ENCODE measurements around the gene VOPP1. TPM values are rescaled to one million over a fixed set of nuclear protein-coding genes. Genes with fewer than 3 reads are reported as not detected.

The VOPP1 gene
- total and polyA plus RNA-seq, 2 donors (not counting 3 experiments of a cell fraction or from before 2014, with no cell fraction given) = 85.6 to 154 TPM

DNA sequence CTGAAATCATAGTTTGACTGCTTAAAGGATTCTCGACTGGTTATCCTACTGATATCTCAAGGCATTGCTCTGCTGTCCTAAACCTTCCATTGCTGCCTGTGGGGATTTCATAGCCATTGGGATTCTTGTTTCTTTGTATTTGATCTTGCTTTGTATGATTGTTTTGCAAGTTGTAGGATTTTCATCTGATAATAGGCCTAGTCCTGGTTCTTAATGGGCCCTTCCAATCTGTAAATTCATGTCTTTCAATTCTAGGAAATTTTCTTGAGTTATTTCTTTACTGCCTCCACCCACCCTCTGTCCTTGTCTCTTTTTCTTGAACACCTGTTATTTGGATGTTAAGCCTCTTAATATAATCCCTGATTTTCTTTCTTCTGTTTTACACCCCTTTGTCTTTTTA, 134.9 kb downstream of the VOPP1 start:
- Histone ChIP-seq H3K4me3 (replicated peaks in 1 of 3; ENCODE audit: insufficient read depth in 1 of 3, low read depth in 1 of 3, low read length in 3 of 3) (no peak overlapping the region), H4K20me1 (replicated peaks; ENCODE audit: control insufficient read depth, extremely low read depth, insufficient read depth, low read length) (no peaks in the 10 kb centered on the region), H3K27me3 (ENCODE audit: control insufficient read depth in 2 of 2, insufficient read depth in 2 of 2, low read length in 2 of 2) (no peaks in the 10 kb centered on the region), H3K4me1 (ENCODE audit: control insufficient read depth, extremely low read depth, insufficient read depth, low read length) (peaks cover 7% of the 10 kb centered on the region), H3K9ac (replicated peaks; ENCODE audit: extremely low read depth, insufficient read depth, low read length) (no peak overlapping the region), H3K9me1 (replicated peaks; ENCODE audit: control insufficient read depth, extremely low read depth, insufficient read depth, low read length) (no peaks in the 10 kb centered on the region), H2AFZ (ENCODE audit: low read depth, low read length) (no peak overlapping the region), H3K4me2 (ENCODE audit: insufficient read depth, low read length) (no peak overlapping the region), H3K9me3 (replicated peaks; ENCODE audit: control insufficient read depth, insufficient read depth, low read length) (no peaks in the 10 kb centered on the region), H3K27ac (ENCODE audit: insufficient read depth, low read depth, low read length) (no peak overlapping the region), H3K79me2 (ENCODE audit: control insufficient read depth, insufficient read depth, low read length) (no peaks in the 10 kb centered on the region), H3K36me3 (ENCODE audit: control insufficient read depth in 2 of 2, extremely low read depth in 1 of 2, insufficient read depth in 2 of 2, low read length in 2 of 2) (no peaks in the 10 kb centered on the region)
- TF ChIP-seq, protein P1, sequence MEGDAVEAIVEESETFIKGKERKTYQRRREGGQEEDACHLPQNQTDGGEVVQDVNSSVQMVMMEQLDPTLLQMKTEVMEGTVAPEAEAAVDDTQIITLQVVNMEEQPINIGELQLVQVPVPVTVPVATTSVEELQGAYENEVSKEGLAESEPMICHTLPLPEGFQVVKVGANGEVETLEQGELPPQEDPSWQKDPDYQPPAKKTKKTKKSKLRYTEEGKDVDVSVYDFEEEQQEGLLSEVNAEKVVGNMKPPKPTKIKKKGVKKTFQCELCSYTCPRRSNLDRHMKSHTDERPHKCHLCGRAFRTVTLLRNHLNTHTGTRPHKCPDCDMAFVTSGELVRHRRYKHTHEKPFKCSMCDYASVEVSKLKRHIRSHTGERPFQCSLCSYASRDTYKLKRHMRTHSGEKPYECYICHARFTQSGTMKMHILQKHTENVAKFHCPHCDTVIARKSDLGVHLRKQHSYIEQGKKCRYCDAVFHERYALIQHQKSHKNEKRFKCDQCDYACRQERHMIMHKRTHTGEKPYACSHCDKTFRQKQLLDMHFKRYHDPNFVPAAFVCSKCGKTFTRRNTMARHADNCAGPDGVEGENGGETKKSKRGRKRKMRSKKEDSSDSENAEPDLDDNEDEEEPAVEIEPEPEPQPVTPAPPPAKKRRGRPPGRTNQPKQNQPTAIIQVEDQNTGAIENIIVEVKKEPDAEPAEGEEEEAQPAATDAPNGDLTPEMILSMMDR (IDR thresholded peaks at IDR 0.05; ENCODE audit: extremely low read depth in 1 of 2, insufficient read depth in 1 of 2, low read depth in 1 of 2, low read length in 2 of 2) = no peak
- no peak for TF ChIP-seq JUN (IDR thresholded peaks at IDR 0.05; ENCODE audit: borderline replicate concordance, insufficient read depth, insufficient read length, low read depth)
- TF ChIP-seq POLR2AphosphoS5 (IDR thresholded peaks at IDR 0.05; ENCODE audit: insufficient read depth, low read depth, low read length) = no peak
- TF ChIP-seq EZH2 (IDR thresholded peaks at IDR 0.05; ENCODE audit: borderline replicate concordance, low read depth, low read length, severe bottlenecking) = no peak
- no peak for TF ChIP-seq GATA2 (IDR thresholded peaks at IDR 0.05; ENCODE audit: insufficient read depth, insufficient read length, low read depth, low read length)
- no peak for TF ChIP-seq POLR2A (IDR thresholded peaks at IDR 0.05; ENCODE audit: low read depth, low read length)
- no peak for TF ChIP-seq FOS (IDR thresholded peaks at IDR 0.05; ENCODE audit: borderline replicate concordance, insufficient read depth, low read length)
- no peak for TF ChIP-seq MYC (IDR thresholded peaks at IDR 0.05; ENCODE audit: low read depth, low read length)
- TF ChIP-seq, protein P2, sequence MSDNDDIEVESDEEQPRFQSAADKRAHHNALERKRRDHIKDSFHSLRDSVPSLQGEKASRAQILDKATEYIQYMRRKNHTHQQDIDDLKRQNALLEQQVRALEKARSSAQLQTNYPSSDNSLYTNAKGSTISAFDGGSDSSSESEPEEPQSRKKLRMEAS (IDR thresholded peaks at IDR 0.05; ENCODE audit: insufficient read depth, insufficient read length) = no peak
- BruUV-seq (replicated peaks) = no TSS peak
- dilution Hi-C loops (cut with MboI; ENCODE audit: extremely low pct_ligation_motif_present, low sequenced_read_pairs) (no loop called here), intact Hi-C loops (cut with micrococcal nuclease) (no loop called here)
- ChIA-PET POLR2A (no interaction called here), CTCF (no interaction called here)
- DNase-seq (ENCODE audit: low read depth, low spot score) (no peak), FAIRE-seq (no peak)
